DMS 273 (cell line): Measurements from ENCODE around the gene SERPIND1.
A peak's percentile ranks its signal among the peaks of the same experiment; 100 is the strongest.
"Not testable (repeated sequence)": the region's sequence is repeated elsewhere in the genome, so short reads cannot be mapped to it uniquely, and the experiment has no call there.

Source experiments
- DNase-seq: peaks from one replicate; lab custom pipeline; 2025; ENCODE audit not compliant: unreplicated experiment; lab: John Stamatoyannopoulos, UW

Gene SERPIND1

GRCh38 chr22:20773793-20774212 is at the start of gene SERPIND1:
TSS of gene SERPIND1 (plus strand) at chr22:20774113. CDS start at chr22:20779313, 5,200 bp downstream.
- no peak for DNase-seq

GRCh38 chr22:20724676-20725454 is 49.0 kb upstream of the SERPIND1 start:
- DNase-seq: no peak

- no peak for DNase-seq
Measured at GRCh38 chr22:20725987-20726558, 47.8 kb upstream of the SERPIND1 start.

- DNase-seq: no peak
Measured at GRCh38 chr22:20727118-20728015, 46.5 kb upstream of the SERPIND1 start.

GRCh38 chr22:20728523-20729190 is 45.3 kb upstream of the SERPIND1 start:
- peak; percentile 77 for DNase-seq

- no peak for DNase-seq
Measured at GRCh38 chr22:20729194-20729593, 44.7 kb upstream of the SERPIND1 start.

GRCh38 chr22:20732431-20732830 is 41.5 kb upstream of the SERPIND1 start:
- DNase-seq: not testable (repeated sequence)

GRCh38 chr22:20735356-20736162 is 38.4 kb upstream of the SERPIND1 start:
- not testable (repeated sequence) for DNase-seq

- DNase-seq: not testable (repeated sequence)
Measured at GRCh38 chr22:20736891-20737290, 37.0 kb upstream of the SERPIND1 start.

GRCh38 chr22:20738394-20739089 is 35.4 kb upstream of the SERPIND1 start:
- no peak for DNase-seq

- no peak for DNase-seq
Measured at GRCh38 chr22:20740222-20740951, 33.5 kb upstream of the SERPIND1 start.

- no peak for DNase-seq
Measured at GRCh38 chr22:20741008-20741633, 32.8 kb upstream of the SERPIND1 start.

GRCh38 chr22:20741634-20742581 is 32.0 kb upstream of the SERPIND1 start:
- DNase-seq: peak; percentile 81

GRCh38 chr22:20742764-20743163 is 31.1 kb upstream of the SERPIND1 start:
- DNase-seq: no peak

- DNase-seq: no peak
Measured at GRCh38 chr22:20744456-20744855, 29.5 kb upstream of the SERPIND1 start.

GRCh38 chr22:20745119-20745518 is 28.8 kb upstream of the SERPIND1 start:
- DNase-seq: no peak

- no peak for DNase-seq
Measured at GRCh38 chr22:20746431-20747189, 27.3 kb upstream of the SERPIND1 start.
